Stomach smooth muscle (tissue), 2 donors: ENCODE measurements around the gene POFUT1.

ENCODE experiments used
- H3K27ac ChIP-seq: one replicate; pipeline ENCODE4 v1.7.0; 2013; ENCODE audit warnings: mild to moderate bottlenecking, low read length, inconsistent platforms
- H3K27me3 ChIP-seq, 2 donors: one replicate each; pipeline ENCODE4 v1.7.0; 2013; ENCODE audit warnings: low read length in 2 of 2; ENCODE audit not compliant: insufficient read depth in 2 of 2, control insufficient read depth in 1 of 2
- H3K36me3 ChIP-seq, 2 donors: one replicate each; pipeline ENCODE4 v1.7.0; 2013; ENCODE audit warnings: low read length in 2 of 2; ENCODE audit not compliant: control insufficient read depth in 2 of 2, insufficient read depth in 2 of 2
- H3K4me1 ChIP-seq: one replicate; pipeline ENCODE4 v1.7.0; 2013; ENCODE audit warnings: low read length; ENCODE audit not compliant: control insufficient read depth, insufficient read depth
- H3K4me3 ChIP-seq, 2 donors: one replicate each; pipeline ENCODE4 v1.7.0; 2013; ENCODE audit warnings: low read length in 2 of 2
- H3K9ac ChIP-seq, 2 donors: one replicate each; pipeline ENCODE4 v1.7.0; 2013; ENCODE audit warnings: low read length in 2 of 2, mild to moderate bottlenecking in 1 of 2
- H3K9me3 ChIP-seq, 2 donors: one replicate each; pipeline ENCODE4 v1.7.0; 2013; ENCODE audit warnings: low read length in 2 of 2; ENCODE audit not compliant: control insufficient read depth in 2 of 2
- donor health status: healthy.
- donor health status: Pancreatic carcinoma.

Gene POFUT1

GRCh38 chr20:32199006-32199405, 8.7 kb upstream of the POFUT1 start:
- Histone ChIP-seq H3K9me3 (no peaks in the 10 kb centered on the region), H3K27me3 (no peaks in the 10 kb centered on the region), H3K27ac (no peak overlapping the region), H3K4me3 (no peak overlapping the region), H3K4me1 (peaks cover 17% of the 10 kb centered on the region), H3K36me3 (peaks cover 35 to 43% of the 10 kb centered on the region in 2 donors), H3K9ac (no peak overlapping the region)

- H3K27ac ChIP-seq = no peak overlapping the region
- H3K4me1 ChIP-seq = peaks cover 34% of the 10 kb centered on the region
- H3K36me3 ChIP-seq = peaks cover 24 to 32% of the 10 kb centered on the region in 2 donors
- H3K27me3 ChIP-seq = no peaks in the 10 kb centered on the region
- no peak overlapping the region for H3K9ac ChIP-seq
- H3K9me3 ChIP-seq = no peaks in the 10 kb centered on the region
- no peak overlapping the region for H3K4me3 ChIP-seq
Observed at GRCh38 chr20:32201296-32201976, 6.2 kb upstream of the POFUT1 start.

DNA sequence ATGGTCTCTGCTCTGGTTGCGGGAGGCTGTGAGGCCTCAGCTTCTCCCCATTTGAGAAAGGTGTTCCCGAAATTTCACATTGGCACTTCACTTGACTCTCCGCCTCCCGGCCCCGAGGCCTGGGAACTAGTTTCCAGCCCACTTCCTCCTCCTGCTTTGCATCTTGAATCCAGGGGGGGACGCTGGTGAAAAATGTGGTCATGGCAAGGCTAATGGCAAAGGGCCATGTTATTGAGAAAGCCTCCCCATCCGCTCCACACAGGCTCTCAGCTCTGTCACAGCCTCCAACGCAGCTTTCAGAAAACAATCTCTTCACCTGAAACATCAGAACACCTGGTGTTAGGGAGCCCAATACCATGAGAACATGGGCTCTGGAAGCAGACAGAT, 5.7 kb upstream of the POFUT1 start:
- Histone ChIP-seq H3K9ac (no peak overlapping the region), H3K4me1 (peaks cover 39% of the 10 kb centered on the region), H3K4me3 (no peak overlapping the region), H3K27ac (no peak overlapping the region), H3K27me3 (no peaks in the 10 kb centered on the region), H3K9me3 (no peaks in the 10 kb centered on the region), H3K36me3 (peaks cover 23 to 27% of the 10 kb centered on the region in 2 donors)

DNA sequence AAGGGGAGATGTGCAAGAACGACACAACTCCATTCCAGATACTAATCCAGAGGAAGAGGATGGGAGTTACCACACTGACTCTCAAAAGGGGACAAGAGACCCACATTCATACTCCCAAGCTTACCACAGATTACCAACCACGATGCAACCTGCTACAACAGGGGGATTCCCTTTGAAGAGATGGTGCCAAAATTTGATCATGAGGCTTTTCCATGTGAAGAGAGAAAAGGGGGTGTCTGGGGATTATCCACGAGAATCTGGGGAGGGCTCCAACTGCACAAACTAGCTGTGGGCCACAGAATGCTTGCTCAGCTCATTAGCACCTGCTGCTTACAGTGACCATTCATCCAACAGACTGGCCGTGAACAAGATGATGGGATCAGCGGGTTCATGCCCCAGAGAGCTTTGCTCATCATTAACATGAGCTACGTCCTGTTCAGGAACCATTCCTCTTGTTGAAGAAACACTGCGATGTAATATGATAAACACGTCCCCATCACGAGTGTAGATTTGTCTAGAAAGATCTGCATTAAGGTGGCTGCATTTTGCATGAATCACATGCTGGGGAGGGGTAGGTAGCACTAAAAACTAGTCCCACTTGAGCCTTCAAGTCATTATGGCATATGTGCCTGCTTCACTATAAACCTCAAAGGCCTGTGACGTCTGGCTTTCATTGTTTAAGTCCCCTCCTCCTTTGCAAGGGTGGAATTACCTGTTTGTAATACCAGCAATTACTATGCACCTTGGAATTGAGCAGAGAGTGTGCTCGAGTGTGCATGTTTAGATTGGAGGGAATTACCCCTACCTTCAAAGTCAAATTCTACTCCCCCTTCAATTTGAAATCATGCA, 4.1 kb upstream of the POFUT1 start:
- no peaks in the 10 kb centered on the region for H3K9me3 ChIP-seq
- no peaks in the 10 kb centered on the region for H3K27me3 ChIP-seq
- peak overlapping the region; percentile 46 for H3K27ac ChIP-seq
- H3K36me3 ChIP-seq = peaks cover 13 to 19% of the 10 kb centered on the region in 2 donors
- H3K4me1 ChIP-seq = peaks cover 48% of the 10 kb centered on the region
- H3K4me3 ChIP-seq = no peak overlapping the region
- peak overlapping the region; percentile 36 to 92 for H3K9ac ChIP-seq

- Histone ChIP-seq H3K27ac (peak overlapping the region; percentile 46), H3K9me3 (no peaks in the 10 kb centered on the region), H3K9ac (peak overlapping the region; percentile 58 to 92), H3K4me1 (peaks cover 56% of the 10 kb centered on the region), H3K36me3 (peaks cover 4 to 13% of the 10 kb centered on the region in 2 donors), H3K4me3 (peak overlapping the region in 1 of 2 donors; percentile 8), H3K27me3 (no peaks in the 10 kb centered on the region)
Observed at GRCh38 chr20:32204205-32205109, 3.2 kb upstream of the POFUT1 start.

DNA sequence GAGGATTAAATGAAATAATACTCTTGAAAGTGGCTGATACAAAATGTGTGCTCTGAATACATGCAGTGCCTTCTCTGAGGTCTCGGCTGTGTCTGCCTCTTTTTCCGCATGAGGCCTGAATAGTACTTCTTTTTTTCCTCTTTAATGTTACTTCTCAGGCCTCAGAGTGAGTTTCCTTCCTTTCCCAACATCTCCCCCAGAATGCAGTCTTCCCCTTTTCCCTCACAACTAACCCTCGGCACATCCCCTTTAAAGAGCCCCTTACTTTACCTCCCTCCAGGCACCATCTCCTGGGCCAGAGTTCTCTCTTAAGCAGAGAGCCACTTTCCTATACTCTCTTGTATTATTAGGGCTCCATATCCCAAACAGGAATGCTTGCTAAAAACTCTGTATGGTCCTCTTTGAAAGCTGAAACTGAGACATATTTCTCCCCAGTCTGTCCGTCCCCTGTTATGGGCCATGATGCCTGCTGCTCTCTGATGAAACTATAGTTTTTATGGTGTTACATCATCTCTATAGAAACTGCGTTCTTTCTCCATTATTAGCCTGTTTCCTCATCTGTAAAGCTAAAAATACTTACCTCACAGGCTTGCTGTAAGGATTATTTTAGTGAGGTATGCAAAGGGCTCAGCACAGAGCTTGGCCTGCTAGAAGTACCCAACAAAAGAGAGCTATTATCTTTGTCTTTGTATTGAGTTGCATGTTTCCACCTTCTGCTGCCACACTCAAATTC, 2.4 kb upstream of the POFUT1 start:
- H3K9ac ChIP-seq = peak overlapping the region; percentile 31 to 92
- H3K27me3 ChIP-seq = no peaks in the 10 kb centered on the region
- peaks cover 7 to 14% of the 10 kb centered on the region in 2 donors for H3K36me3 ChIP-seq
- H3K9me3 ChIP-seq = no peaks in the 10 kb centered on the region
- peak overlapping the region; percentile 17 to 99 for H3K4me3 ChIP-seq
- peak overlapping the region; percentile 46 for H3K27ac ChIP-seq
- peaks cover 56% of the 10 kb centered on the region for H3K4me1 ChIP-seq

DNA sequence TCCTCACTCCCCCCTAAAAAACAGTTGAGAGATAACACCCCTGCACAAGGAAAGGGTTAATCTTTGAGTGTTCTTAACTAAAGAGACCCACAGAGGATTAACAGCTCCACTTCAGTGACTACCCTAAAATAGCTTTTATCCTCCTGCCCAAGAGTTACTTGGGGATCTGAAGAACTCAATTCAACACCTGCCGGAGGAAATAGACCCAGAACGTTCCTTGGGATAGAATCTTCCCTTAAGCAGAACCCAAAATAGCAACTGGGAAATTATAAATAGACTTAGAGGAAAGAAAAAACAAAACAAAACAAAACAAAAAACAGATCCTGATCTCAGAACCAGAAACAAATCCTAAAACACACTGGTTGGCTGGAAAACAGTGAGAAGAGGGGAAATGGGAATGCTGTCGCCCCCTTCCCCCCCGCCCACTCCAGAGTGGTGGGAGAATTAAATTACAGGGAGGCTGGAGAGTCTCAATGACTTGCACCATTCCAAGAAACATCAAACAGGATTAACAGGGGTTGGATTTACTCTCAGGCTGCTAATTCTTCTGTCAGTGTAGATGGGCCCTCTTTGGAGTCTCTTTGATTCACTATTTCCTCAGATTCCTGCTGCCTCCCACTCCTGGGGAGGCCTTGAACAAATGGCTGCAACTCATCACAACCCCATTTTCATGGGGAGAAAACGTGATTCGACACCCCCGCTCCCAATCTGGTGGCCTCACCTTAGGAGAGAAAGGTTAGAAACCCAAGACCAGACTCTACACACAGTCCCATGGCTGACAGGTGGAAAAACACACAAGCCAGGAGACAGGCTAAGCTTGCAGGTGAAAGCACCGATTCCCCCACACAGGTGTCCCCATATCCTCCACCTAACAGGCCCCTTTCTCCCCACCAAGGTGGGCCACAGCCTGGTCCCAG, 1.6 kb upstream of the POFUT1 start:
- H3K9me3 ChIP-seq = no peaks in the 10 kb centered on the region
- H3K9ac ChIP-seq = peak overlapping the region; percentile 92 to 99
- H3K27ac ChIP-seq = peak overlapping the region; percentile 70
- peak overlapping the region; percentile 99 to 100 for H3K4me3 ChIP-seq
- no peaks in the 10 kb centered on the region for H3K27me3 ChIP-seq
- peaks cover 56% of the 10 kb centered on the region for H3K4me1 ChIP-seq
- H3K36me3 ChIP-seq = peaks cover 10 to 14% of the 10 kb centered on the region in 2 donors

GRCh38 chr20:32206760-32207625, 687 bp upstream of the POFUT1 start:
- peaks cover 54% of the 10 kb centered on the region for H3K4me1 ChIP-seq
- H3K4me3 ChIP-seq = peak overlapping the region; percentile 99 to 100

More at GRCh38 chr20:32206760-32207625, 687 bp upstream of the POFUT1 start:
- Histone ChIP-seq H3K27ac (peak overlapping the region; percentile 70), H3K9ac (peak overlapping the region; percentile 92 to 99), H3K36me3 (peaks cover 11 to 12% of the 10 kb centered on the region in 2 donors), H3K9me3 (no peaks in the 10 kb centered on the region), H3K27me3 (no peaks in the 10 kb centered on the region)
